Spleen (tissue), 7 donors: ENCODE measurements around the gene CBLN3.

Source experiments
- CTCF ChIP-seq, 11 experiments: fragments of 200-600 bp in 7 of 11; fragments of 450-650 bp in 4 of 11; sonication (generic) in 4 of 11; IDR thresholded peaks in 8 of 11; conservative IDR thresholded peaks in 3 of 11; 1 replicate in 7 of 11; 2 replicates in 4 of 11; pipeline versions ENCODE4 v1.4.0 to v1.8.0; 2016 to 2021; ENCODE audit warnings: antibody characterized with exemption in 11 of 11, inconsistent platforms in 4 of 11, mild to moderate bottlenecking in 1 of 11
- POLR2A ChIP-seq, 3 donors: fragments of 450-650 bp; IDR thresholded peaks; one replicate each; pipeline ENCODE4 v1.5.1; 2017; ENCODE audit warnings: antibody characterized with exemption in 3 of 3, mild to moderate bottlenecking in 1 of 3
- POLR2AphosphoS5 ChIP-seq, 3 donors: sonication (generic); formaldehyde crosslinking; IDR thresholded peaks; one replicate each; pipeline ENCODE4 v1.5.1; 2017; ENCODE audit warnings: antibody characterized with exemption in 3 of 3
- donor health status: DM: no; HTN: no; CAD: no; lungs with moderate emphysema.
- donor health status: DM: no; HTN: no; CAD: no.
- donor health status: DM: no; HTN: no; CAD: no.

DNA sequence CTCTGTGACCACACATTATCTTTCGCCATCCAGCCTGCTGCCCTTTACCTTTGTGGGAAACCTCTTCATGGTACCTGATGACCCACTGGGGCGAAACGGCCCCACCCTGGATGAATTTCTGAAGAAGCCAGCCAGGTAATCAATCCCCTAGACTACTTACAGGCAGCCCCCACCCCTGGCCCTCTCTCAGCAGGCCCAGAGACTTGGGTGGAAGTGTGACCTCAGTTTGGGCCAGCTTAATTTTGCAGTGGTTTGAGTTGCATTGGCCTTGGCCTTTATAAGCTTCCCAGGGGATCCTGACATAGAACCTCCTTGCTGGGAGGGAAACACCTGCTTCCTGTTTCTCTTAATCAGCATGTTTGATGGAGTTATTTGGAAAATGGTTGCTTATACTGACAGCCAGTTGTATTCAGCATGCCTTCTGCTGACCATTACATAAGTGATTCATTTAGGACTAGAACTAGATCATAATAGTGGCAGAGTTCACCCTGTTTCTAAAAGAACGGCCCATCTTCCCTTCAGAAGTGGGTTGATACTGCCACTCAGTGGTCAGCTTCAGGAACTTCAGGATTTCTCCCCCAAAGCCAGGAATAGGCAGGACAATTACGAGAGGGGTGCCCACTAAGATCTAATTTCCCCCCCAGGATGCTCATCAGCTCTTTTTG lies 7.0 kb upstream of the CBLN3 start:
- TF ChIP-seq CTCF (IDR thresholded peaks at IDR 0.05 in 8 of 11, conservative IDR thresholded peaks at IDR 0.05 in 3 of 11) (peak; percentile 73 to 89 (median 79)), POLR2A (IDR thresholded peaks at IDR 0.05) (no peak), POLR2AphosphoS5 (IDR thresholded peaks at IDR 0.05) (peak in 2 of 3 donors; percentile 50 to 86)
